Activated CD4-positive, alpha-beta T cell treated with anti-CD3 and anti-CD28 coated beads, Interleukin-2, amount 50 U/mL, for 24 hours (primary cell): ENCODE measurements around the gene GNB4.

Experiments used
- DNase-seq, 2 donors: peaks; one replicate each; pipeline ENCODE4 v3.0.0-alpha.2; 2020; ENCODE audit warnings: low read depth in 1 of 2, low spot score in 1 of 2

The GNB4 gene

DNA sequence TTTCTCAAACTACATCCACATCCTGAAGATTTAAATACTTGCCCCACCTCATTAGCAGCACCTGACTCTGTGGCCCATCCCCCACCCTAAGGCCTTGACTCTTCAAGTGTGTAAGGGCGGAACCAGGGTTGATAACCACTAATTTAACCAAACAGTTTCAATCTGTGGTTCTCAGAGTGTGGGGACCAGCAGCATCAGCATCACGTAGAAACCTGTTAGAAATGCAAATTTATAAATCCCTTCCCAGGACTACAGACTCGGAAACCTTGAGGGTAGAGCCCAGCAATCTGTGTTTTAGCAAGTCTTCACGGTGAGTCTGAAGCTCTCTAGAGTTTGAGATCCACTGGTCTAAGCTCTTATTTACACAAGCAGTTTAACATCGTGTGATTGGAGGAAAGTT, 12.4 kb downstream of the GNB4 start:
- no peak for DNase-seq

DNA sequence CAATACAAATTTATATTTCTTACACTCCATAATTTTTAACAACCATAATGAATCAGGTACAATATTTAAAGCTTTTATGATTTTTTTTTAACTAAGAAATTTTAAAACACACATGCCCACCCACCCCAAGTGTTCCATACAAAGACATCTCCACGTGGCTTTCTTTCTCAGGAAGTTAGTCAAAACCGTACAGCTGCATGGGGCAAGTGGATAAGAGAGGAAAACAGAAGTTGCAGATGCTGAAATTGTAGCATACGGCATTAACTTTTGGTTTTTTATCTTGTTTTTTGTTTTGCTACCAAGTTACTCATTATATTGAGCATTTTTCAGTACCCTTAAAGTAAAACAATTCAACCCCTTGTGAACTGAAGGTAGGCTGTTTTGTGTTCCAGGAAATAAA, 14.8 kb downstream of the GNB4 start:
- DNase-seq = no peak

GRCh38 chr3:179432451-179432850, 18.8 kb downstream of the GNB4 start:
- DNase-seq = no peak

DNA sequence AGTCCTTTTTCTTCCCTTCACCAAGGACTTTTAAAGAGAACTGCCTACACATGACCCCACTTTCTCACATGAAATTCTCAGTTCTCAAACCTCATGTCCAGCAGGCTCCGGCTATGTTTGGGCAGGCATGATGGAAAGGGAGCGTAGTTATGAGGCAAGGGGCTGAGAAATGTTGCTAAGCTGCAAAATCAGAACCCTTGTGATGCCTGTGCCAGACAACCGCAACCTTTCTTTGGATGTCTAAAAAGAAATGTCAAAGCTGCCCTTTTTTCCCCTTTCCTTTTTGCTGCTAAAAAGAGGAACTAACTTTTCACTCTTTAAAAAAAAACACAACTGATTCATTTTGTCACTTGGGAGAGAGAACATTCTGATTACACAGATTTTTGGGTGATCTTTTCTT, 19.2 kb downstream of the GNB4 start:
- no peak for DNase-seq

GRCh38 chr3:179430277-179430870, 20.9 kb downstream of the GNB4 start:
- no peak for DNase-seq

DNA sequence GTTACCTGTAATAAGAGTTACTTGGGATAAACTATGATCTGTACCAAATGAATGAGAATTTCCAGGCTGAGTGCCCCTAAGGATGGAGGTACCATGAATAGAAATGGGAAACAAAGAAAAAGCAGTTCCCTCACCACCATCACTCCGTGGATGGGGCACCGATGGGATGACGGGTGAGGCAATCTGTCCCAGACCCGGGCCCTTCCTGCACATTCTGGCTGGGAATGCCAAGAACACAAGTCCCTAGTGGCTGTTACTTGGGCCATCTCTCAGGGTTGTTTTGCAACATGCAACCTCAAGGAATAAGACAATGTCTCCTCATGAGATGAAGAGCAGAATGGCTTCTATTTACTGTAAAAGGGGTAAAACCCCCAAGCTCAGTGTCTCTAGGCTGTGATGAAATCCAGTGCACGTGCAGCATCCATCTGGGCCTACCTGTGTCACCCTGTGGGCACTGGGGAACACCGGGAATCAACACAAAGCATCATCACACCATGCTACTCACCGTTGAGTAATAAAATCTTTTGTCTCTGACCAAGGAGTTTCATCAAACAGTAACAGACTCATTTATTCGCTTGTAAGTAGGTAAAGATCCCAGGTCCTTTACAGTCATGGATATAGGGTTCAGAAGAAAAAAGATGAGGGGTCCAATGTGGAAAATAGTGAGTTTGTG, 22.3 kb downstream of the GNB4 start:
- DNase-seq = no peak

GRCh38 chr3:179425075-179425474, 26.2 kb downstream of the GNB4 start:
- DNase-seq = no peak

- DNase-seq = no peak
Observed at GRCh38 chr3:179421500-179421899, 29.8 kb downstream of the GNB4 start.

DNA sequence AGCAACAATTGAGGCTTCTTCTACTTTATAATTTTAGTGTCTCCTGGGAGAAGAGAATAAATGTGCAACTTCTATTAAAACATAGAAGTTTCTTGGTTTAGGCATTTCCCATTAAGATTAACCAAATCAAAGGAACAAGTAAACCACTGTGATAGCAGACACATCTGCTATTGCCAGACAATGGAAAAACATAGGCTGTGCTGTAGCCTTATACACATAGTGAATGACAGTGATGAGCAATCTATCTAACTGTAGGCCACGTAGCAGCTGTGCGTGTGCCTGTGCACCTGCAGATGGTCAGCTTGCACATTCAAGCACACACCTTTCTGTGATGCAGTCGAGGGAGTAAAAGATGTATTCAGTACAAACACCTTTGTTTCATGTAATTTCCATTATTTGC, 32.7 kb downstream of the GNB4 start:
- DNase-seq = no peak

DNA sequence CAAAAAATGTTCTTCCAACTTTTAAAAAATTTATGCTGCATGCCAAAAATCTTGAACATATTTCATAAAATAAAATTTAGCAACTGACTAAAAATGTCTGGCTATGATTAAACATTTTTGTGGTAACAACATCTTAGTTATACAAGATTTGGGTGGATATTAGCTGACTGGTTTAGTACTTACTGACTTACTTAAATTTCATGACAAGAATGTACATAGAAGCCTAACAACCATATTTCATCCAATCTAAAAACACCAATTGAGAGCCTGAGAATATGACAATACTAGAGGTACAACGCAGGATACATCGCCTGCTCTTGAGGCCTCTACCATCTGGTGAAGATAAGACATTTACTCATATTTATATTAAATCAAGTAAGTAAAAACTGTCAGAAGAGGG, 34.6 kb downstream of the GNB4 start:
- no peak for DNase-seq

DNA sequence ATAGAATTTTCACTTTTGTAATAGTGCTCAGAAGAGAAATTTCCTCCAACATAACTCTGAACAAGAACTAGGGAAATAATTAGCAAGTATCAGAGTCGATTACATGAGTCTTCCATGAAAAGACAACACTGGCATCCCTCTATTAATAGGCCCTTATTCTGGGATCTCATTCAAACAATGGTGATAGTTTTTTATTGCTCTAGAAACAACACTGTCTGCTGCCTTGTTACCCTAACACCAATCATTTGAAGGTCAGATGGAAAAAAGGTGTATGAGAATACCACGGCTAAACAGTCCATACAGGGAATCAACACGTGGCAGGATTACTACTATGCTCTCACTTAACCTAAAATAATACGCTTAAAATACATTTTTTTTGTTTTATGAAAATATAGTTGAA, 35.9 kb downstream of the GNB4 start:
- DNase-seq = no peak

- DNase-seq = no peak
Observed at GRCh38 chr3:179414804-179415203, 36.5 kb downstream of the GNB4 start.

DNA sequence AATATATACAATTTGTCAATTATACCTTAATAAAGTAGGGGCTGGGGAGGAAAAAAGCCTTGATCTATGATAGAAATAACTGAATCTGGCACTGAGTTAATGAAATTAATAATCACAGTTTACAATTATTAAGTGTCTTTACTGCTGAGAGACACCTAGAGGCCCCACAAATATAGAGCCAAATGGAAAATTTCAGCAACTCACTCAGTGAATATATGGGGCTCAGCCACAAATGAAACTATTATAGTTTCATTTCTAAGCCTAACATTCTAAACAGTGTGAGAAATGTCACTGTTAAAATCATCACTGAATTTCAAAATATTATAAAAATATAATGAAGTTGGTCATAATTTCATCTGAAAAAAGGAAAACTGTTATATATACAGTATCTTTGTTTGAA, 40.3 kb downstream of the GNB4 start:
- DNase-seq = no peak

- no peak for DNase-seq
Observed at GRCh38 chr3:179410331-179410730, 40.9 kb downstream of the GNB4 start.

GRCh38 chr3:179404307-179404706, 47.0 kb downstream of the GNB4 start:
- no peak for DNase-seq

- DNase-seq = no peak
Observed at GRCh38 chr3:179402963-179403362, 48.3 kb downstream of the GNB4 start.

GRCh38 chr3:179401561-179401960, 49.7 kb downstream of the GNB4 start:
- no peak for DNase-seq

DNA sequence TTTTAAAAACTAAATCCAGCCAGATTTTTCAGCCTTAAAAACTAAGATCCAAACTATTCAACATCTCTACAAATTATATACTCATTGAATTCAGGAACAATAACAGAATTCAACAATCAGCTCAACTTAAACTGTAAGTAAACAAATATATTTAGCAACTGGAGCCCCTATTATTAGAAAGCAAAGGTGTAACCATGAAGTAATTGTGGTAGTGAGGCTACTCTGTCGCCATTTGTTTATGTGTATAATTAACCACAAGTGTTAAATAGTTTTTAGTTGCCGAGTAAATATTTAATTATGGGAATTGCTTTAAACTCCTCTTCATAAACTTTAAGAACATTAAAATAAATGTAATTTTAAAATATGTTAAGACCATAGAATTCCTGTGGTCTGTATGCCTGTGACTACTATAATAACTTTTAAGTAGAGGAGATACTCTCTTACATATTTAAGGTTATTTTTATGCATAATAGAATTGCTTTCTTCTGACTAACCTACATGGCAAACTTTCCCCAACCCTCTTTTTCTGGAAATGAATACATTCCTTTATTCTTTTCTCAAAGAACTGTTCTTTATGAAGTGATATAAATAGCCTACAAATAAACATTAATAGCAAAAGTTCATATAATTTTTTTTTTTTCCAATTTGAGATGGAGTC, 52.6 kb downstream of the GNB4 start:
- DNase-seq = no peak

- no peak for DNase-seq
Observed at GRCh38 chr3:179391906-179392305, 59.4 kb downstream of the GNB4 start.

DNA sequence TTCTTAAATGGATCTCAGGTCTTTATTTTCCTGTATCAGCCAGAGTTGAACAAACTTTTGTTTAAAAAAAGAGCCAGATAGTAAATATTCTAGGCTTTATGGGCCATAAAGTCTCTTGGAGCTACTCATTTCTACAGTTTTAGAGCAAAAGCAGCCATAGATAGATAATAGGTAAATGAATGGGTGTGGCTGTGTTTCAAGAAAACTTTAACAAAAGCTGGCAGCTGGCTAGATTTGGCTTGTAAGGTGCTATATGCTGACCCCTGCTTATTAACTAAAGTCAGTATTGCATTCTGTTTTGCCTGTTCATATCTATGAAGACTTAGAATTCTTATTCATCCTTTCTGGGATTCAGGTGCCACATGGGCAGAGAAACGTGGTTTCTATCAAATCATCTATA, 74.8 kb downstream of the GNB4 start:
- no peak for DNase-seq

DNA sequence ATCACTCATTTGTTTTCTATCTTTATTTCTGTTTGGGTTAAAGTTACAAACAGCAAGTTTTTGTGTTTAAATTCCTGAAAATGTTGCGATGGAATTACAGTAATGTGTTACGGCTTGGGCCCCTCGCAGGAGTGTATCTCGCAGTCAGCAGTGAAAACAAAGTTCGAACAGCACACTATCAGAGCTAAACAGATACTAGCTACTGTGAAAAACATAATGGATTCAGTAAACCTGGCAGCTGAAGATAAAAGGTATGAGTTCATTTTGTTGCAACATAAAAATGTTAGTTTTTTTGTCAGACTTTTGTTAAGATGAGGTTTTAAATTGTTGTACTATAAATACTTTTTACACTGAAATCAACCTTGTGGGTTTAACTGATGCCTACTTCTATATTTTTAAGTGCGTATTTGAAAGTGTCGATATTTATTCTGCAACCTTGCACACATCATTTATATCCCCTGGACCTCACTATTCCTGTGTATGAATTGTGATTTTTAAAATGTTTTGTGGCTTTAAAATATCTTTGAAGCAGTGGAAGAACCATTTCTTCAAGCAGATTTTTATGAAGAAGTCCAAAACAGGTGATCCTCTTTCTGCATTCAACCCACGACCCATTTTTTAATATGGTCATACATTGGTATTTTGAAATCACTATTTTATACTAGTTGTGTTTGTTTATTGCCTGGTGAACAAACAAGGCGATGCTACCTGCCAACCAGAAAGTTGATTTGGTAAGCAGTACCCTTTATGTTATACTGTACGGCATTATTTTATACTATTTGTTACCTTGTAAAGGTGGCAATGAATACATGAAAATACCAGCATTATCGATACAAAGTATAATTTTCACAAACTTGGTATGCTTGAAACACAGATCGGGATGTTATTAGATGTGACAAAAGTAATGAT, 75.9 kb downstream of the GNB4 start:
- DNase-seq = no peak

GRCh38 chr3:179373938-179374337, 77.3 kb downstream of the GNB4 start:
- DNase-seq = no peak
